NCI-H187 treated with DMSO at 0.1 percent for 48 hours (cell line): ENCODE results near the gene NEU2.

ENCODE experiments used
- DNase-seq: peaks from one replicate; lab custom pipeline; 2025; lab: John Stamatoyannopoulos, UW

NEU2 gene

DNA sequence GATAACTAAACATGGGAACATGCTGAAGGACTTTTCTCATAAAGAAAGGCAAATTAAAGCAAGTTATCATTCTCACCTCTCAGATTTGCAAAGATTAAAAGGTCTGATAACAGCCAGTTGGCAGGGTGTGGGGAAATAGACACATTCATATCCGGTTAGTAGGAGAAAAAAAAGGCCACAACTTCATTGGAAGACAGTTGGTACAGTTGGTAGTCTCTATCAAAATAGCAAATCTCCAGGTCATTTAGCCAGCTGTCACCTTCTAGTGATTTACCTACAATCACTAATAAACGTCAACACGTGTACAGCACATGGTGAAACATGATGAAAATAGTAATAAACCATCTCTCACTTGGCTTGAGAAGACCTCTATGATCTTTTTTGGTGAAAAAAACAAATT lies 44.3 kb downstream of the NEU2 start:
- DNase-seq = no peak

DNA sequence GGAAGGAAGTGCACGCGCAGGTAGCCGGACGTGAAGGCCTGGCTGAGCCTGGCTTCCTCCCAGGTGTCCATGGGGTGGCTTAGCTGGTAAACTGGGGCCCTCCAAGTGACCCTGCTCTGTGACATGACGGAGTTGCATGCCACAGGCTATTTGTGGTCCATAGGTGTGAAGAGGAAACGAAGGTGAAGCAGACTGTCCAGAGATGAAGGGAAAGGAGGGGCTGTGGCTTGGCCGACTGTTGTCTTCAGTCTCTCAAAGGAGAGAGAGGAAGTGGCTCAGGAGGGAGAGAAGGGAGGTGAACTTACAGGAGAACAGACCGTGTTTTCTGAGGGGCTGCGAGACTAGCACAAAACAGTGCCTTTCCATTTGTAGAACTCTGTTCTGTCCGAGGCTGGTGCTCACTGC lies 47.0 kb downstream of the NEU2 start:
- no peak for DNase-seq

DNA sequence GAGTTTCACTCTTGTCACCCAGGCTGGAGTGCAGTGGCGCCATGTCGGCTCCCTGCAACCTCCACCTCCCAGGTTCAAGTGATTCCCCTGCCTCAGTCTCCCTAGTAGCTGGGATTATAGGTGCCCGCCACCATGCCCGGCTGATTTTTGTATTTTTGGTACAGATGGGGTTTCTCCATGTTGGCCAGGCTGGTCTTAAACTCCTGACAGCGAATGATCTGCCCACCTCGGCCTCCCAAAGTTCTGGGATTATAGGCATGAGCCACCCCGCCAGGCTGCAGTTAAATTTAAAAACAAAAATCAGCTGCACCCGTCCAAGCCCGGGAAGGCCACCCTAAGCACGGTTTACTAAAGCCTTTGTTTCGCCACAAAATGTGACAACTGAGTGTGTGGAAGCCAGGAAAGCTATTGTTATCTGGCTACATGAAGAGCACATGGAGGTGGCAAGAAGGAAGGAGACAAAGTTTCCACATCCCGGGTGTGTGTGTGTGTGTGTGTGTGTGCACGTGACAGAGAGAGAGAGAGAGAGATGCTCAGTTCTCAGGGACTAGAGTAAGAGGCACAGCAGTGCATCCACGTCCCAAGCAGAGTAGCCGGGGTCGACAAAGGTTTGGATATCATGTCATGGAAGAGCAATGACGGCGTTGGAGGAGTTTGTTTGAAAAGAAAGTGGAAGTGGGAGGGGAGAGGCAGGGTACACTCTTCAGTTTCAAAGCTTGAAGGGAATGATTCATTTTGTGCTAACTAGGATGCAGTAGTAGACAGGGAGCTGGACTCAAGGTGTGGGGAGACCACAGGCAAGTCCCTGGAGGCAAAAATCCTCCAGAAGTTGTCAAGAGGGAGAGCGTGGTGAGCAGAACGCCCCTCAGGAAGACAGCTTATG lies 47.7 kb downstream of the NEU2 start:
- no peak for DNase-seq

DNA sequence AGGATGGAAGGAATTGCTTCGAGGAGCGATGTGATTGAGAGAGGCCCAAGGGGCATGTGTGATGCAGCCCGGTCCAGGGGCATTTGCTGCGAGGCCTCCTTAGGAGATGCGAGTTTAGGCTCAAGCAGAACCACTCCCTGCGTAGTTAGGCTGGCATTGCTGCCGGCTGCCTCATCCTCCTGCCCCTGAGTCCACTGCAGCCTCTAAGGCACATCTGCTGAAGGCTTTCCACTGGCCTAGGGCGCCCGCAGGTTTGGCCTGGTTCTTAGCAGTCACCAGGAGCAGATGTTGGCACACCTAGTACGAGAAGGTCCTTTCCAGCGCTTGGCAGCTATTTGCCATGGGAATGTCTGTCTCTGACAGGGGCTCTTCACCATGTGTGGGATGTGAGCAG lies 48.4 kb downstream of the NEU2 start:
- no peak for DNase-seq

DNA sequence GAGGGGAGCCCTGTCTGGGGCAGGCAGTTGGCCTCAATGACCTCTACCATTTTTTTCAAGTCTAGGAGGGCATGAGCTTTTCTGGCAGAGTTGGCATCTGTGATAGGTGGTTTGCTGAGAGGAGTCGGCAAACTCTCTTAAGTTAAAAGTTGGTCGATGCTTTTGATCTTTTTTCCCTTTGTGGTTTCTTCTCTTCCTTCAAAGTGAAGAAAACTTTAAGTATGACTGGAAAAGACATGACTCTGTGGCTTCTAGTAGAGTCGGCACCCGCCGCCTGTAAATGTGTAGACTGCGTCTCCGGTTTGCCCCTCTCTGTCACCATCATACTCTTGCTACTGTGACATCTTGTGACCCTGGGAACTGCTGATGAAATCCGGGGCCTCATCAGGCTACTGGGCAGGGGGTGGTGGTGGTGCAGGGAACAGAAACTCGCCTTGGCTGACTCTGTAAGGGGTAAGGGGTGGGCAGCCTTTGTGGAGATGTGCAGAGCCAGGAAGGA lies 48.8 kb downstream of the NEU2 start:
- DNase-seq = no peak

DNA sequence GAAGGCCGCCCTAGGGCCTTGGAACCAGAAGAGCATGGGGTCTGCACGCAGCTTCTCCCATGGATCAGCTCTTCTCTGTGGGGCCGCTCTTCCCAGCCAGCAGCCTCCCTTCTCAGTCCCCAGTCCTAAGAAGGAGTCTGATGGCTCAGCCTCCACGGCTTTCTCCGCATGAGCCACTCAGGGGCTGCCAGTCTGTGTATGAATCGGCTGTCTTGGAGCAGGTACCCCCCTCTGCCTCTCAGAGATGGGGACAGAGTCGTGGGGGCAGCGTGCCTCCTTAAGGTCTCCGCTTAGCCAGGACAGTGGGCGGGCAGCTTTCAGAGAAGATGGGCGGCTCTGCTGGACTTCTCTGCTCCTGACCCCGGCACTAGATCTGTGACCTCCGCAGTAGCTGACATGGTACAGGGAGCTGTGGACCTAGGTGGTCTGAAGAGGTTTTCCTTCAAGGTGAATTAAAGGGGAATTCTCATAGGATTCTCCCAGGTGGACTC lies 49.3 kb downstream of the NEU2 start:
- no peak for DNase-seq

DNA sequence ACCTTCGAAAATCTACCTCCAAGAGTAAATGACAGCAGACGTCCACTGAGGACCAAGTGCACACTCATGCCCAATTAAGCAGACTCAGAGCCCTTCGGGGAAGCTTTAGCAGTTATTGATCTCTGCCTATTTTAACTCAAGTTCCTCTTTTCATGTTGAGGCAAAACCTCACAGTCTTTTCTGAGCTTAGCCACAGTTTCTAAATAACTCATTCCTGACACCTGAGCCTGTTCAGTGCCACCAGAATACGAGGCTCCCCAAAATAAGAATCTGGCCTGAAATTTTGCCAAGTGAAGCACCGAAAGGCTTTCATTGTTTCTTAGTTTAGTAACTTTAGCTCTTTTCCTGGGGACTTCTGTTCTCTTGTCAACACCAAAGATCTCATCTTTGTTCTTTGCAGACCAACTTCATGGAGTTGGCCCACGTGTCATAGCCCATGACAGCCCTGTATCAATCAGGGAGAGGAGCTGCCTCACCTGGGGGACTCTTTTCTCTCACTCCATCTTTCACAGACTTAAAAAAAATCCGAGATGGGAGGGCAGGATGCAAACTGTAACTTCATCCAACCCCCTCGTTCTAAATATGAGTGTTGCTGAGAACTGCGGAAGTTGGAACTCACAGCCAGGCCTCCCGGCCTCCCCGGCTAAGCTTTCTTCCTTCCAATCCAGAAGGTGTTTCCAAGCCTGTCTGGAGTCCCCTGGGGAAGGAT lies 49.9 kb downstream of the NEU2 start:
- no peak for DNase-seq

DNA sequence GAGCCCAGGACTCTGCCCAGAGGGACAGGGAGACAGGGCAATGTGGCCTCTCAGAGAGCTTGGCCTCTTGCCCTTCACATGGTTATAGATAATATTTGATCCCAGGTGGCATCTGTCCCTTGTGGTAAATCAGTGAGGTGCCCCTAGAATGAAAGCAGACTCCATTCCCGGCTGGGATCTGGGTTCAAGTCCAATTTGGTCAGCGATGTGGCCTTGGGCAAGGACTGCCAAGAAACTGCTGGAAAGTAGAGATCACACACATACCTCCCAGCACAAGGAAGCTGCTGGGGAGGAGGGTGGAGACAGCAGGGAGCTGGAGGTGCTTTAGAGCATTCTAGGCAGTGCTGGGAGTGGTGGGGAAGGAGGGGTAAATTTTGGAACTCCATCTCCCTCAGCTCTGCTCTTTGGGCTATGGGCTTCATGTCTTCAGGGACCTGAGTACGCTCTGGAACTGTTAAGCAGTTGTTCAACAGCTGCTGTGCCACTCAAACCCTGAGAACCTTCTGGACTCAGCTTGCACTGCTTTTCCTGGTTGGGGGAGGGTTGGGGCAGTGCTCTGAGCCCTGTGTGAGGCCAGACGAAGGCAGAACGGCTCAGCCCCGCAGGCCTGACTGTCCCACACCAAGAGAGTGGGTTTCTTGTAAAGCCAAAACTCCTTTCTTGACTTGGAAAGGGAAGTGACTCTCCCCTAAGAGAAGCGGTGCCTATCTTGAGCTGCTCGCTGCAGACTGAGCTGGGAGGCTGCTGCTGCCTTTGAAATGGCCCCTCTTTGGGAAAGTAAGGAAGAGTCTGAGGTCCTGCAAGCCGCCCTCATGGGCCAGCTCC lies 50.7 kb downstream of the NEU2 start:
- DNase-seq = no peak

DNA sequence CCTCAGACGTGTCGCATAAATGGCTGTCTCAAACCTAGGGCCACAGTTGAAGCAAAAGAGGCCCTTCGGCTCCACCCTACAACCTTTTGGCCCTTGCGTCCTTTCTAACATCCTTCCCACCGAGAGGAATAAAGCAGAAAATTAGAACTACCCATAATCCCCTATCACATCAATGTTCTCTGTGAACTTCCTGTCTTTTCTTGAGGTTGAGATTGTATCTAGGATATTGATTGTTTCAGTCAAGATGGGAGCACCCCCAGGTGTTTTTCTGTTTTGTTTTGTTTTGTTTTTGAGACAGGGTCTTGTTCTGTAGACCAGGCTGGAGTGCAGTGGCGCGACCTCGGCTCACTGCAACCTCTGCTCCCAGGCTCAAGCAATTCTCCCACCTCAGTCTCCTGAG lies 51.3 kb downstream of the NEU2 start:
- no peak for DNase-seq

DNA sequence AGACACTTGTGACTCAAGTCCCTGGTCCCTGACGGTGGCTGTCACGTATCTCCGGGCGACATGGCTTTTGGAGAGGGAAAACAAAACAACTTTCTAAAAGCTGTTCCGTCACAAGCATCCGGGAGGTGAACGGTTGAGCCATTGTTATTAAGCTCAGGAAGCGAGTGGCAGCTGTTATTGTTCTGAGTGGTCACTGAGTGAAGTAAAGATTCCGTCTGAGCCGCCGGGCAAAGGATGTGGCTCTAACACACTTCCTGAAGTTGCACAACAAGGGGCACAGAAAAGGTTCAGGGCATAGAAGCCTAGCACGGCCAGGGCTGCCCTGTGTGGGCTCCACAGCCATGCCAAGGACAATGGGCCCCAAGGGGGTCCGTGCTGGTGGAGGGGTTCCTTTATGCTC lies 52.0 kb downstream of the NEU2 start:
- DNase-seq = no peak
